Measurements from ENCODE around the gene THEM4.

Gene THEM4

DNA sequence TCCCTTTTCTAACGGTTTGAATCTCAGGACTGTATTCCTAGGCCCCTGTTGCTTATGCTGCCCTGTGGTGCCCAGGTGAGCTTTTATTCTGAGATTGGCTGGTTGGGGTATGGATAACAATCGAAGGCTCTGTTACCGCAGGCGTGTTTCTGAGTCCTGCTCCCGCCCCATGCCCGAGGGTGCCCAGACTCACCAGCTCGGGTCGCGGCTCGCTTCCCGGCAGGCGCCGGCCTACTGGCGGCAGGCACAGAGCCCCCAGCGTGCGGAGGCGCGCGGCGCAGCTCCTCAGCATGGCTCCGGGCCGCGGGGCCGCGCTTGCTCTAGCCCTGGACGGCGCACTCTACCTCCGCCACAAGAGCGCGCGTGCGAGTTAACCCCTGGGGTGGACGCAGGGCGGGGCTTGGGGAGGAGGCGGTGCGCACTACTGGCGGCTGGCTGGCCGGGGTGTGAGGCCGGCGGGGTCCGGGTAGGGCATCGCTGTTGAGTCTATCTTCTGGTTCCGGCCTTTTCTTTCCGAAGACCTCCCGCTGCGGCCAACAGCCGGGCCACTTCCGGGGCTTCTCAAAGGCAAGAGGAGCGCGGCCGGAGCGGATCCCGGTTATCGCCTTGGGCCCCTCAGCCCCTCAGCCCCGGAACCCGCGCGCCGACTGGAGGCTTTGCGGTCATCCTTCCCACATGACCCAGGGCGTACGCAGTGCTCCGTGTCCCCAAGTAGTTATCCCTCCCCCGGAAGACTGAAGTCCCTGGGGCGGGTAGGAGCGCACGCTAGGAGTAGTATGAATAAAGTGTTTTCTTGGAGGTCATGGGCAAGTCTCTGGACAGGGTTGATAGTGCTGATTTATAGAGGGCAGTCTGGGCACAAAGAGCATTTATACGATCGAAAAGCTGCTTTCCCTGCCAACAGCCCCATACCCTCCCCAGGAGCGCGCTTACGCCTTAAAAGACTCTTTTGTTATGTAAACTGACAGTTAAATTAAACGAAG, at the start of gene THEM4:
TSS of gene THEM4 (minus strand) at position 345 of the 983 bp plus-strand sequence. CDS start at position 292, 53 bp downstream.
- DNase-seq: peak; percentile 96 to 99

DNA sequence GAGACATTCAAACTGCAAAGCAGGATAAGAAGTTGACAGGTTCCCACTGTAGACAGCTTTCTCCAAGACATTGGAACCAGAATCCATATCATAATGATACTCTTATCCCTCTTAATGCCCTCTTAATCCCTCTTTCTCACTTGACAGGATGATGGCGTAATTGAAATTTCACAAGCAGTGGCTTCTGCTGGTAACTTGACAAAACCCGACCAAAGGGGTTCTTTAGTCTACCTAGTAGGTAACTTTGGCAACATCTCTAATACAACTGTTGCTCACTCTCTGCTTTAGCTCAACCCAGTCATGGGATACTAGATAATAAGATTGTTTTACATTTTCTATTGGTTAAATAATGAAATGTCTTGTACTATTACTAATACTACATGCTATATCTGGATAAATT, 49.6 kb upstream of the THEM4 start:
- DNase-seq: no peak

DNA sequence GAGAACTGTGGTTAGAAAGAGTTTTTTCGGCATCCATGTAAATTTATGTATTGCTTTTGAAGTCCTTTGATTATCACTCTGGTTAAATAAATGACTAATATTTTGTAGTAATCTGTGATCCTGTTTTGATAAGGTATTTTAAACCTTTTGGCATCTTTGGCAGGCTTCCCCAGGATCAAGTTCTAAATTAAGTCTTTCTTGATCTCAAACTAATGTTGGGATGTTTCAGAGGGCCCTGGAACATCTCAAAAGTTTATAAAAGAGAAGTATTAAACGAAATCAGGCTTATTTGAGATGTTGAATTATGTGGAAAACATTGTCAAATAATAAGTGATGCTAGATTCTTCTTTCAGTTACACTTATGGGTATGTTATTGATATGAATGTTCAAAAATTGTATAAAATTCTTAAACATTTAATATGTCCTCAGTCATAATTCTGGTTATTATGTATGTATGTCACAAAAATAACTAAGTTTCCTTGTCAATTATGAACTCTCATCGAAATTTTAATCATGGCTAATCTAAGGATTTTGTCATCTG, 47.7 kb upstream of the THEM4 start:
- no peak for DNase-seq

DNA sequence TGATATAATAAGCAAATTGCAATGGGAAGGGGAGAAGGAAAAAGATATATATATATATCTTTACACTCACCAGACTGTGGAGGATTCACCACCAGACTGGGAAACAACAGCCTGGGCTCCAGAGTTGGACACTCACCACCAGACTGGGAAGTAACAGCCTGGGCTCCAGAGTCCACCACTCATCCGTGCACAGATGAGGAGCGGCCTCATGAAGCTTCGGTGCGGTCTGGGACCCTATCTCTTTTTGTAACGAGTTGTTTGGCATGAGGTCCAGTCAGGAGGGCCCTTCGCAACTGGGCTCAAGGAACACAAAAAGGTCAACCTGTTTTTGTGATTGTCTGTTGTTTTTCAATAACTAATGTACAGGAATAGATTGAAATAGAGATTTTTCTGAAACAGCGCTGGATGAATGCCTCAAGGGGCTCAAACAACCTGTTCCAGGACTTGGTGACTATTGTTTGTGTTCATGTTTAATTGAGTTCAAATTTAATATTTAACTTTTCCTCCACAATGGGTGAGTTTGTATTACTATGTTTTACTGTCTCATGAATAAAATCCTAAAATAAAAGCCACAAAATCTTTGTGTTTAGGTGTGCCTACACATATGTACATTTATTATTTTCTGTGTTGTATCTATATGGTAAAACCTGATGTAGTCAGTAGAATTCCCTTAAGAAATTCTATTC, 44.2 kb upstream of the THEM4 start:
- no peak for DNase-seq

DNA sequence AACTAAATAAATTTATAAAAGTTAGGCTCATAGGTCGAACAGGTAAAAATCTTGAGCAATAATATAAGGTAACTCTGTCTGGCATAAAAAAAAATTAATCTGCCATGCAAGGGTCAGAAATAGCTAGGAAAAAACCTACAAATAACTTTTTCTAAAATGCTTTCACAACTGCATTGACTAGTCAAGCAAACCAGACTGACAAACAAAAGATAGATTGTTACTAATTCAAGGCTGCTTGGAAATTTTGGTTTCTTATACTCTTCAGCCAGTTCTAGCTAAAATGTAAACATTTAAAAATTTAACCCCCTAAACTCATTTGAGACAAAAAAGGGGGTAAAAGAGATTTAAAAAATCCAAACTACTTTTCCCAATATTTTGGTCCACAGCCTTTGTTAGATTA, 43.5 kb upstream of the THEM4 start:
- DNase-seq: no peak

DNA sequence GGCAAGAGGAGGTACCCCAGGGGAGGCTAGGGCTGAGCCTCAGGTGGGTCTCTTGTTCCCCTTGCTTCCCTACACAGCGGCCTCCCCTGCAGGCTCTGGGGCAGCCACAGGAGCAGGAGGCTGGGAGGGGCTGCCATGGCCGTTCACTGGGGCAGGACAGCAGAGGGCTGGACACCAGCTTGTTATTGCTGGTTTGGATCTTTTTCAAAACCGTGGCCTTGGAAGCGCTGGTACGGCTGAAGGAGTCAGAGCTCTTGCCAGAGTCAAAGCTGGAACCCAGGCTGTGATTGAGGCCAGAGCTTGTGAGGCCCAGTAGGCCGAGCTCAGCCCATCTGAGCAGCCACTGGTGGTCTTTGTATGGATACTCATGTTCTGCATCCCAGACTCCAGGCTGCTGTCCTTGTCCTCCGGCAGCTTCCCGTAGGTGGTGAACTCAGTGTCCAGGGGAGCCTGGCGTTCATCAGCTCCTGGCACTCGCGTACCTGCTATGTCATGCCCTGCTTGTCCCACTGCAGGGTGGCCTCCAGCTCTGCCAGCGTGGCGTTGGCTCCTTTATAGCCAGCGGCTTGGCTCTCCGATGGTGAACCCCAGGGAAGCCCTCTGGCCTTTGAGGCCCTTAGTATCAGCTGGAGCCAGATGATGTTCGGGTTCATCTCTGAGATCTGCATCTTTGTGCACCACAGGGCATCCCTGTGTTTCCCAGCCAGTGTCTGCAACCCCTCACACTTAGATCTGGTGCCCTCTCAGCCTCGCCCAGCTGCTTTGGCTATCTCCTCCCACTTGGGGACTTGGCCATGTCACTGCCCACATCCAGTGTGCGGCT, 40.3 kb upstream of the THEM4 start:
- DNase-seq: no peak

DNA sequence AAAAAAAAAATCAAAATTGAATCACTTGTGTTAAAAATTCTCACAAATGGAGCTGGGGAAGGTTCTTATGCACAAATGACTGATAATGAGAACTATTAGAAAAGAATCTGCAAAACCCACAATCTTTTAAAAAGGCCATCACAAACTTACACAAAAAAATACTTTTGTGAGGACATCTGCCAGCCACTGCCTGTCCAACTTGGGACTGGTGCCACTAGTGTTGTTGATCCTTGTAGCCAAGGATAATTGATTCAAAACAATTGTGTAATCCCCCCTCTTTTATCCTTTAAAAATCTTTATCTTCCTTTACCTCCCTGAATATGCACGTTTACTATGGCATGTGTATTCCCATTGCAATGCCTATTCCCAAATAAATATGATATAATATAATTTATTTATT, 39.2 kb upstream of the THEM4 start:
- DNase-seq: no peak

DNA sequence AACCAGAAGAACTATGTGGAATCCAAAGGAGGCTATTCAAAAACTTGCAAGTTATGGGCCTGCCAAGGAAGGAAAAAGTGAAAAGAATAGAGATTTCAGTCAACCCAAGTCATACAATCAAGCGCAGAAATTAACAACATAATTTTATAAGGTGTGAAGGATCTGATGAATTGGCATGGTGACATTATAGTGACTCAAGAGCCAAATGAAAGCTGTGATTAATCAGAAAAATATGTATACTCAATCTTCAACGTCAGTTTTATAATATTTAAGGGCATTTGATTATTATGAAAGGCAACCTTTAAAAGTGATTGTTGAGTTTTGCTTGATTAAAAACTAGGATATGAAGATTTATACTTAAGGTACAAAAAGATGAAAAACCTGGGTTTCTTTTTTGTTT, 37.8 kb upstream of the THEM4 start:
- no peak for DNase-seq

DNA sequence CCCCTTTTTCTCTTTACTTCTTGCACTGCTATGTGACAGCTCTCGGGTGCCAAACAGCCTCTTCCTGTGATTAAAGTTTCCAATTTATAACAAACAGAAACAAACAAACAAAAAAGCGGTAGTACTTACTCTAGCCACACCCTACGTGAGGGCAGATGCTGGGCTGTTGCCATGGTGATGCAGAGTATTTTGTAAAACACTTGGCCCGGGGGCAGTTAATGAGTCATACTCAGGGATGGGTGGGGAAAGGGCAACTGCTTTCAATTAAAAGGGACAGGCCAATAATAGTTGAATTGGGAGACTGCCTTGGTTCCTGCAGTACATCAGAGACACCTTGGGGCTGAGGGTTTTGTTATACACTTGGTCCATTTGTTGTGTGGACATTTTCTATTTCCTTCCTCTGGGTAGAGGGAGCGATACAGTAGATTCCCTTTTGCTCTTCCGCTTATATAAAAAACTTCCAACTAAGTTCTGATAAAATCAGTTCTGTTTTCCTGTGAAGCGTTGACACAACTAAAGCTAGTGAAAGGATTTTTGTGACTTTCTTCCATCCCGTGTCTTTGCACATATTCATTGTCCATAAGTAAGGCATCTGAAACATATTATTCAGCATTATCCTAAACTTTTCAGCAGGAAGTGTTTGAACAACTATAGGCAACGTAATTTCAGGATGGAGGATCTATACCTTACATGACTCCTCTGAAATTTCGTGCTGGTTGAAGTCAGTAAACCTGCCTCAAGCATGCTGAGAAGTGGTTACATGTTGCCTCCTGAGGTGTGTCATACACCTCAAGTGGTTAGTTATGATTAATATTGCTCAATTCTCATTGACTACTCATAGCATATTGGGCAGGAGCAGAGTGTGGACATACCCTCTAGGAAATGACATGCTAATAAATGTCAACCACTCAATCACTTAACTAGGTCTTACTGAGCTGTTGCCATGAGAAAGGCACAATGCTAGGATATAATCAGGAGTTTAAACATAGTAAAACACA, 36.7 kb upstream of the THEM4 start:
- DNase-seq: peak; percentile 81 to 88

DNA sequence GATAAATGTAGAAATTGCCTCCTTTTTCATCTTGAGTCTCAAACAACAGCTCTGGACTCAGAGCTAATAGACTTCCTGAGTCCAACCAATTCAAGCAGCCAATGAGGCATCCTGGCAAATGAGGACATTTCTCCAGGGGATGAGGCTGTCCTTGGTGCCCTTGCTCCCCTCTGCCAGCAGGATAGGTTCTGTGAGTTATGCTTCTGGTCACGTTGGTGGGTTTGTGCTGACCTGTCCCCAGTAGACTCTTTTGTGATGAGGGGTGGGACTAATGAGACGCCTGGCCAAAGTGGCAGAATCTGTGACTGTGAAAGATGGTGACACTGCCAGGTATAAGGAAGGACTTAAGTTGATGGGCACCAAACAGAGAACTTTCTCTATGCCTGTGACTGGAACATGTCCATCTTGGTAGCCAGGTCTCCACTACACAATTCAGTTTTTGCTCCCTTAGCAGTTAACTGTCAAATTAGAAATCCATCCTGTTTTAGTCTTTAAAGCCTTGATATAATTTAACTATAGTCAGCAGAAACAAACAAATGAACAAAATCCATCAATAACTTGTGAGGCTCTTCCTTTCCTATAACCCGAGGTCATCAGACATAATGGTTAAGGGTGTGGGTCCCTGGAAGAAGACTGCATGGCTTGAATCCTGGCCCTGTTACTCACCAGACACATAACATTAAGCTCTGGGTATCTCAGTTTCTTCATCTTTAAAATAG, 35.7 kb upstream of the THEM4 start:
- DNase-seq: peak; percentile 9 to 10

DNA sequence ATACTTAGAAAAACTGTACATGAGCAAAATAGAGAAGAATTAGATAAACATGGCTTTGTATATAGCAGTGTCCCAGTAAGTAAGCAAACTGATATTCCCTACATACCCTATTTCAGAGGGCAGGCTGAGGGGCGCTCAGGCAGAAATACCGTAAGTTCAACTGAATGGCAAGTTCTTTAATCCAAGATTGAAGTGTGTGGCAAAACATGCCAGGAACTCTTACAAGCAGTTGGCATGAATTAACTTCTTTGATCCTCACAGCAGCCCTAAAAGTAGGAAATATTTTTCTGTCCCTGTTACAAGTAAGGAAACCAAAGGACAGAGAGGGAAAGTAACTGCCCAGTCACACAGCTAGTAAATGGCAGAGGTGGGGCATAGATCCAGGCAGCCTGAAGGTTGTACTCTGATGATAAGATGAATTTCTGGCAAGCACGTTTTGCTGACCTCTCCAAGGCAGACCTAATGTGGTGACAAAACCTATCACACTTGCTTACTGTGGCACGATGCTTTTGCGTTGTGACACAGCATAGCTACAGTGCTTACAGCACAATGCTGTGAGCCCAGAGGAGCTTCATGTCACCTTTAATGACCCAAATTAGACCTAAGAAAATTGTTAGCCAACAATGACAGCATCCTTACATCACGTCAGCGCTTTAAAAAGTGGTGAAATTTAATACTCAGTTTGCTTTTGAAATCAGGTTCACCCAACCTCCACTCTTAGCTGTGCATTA, 35.0 kb upstream of the THEM4 start:
- no peak for DNase-seq

DNA sequence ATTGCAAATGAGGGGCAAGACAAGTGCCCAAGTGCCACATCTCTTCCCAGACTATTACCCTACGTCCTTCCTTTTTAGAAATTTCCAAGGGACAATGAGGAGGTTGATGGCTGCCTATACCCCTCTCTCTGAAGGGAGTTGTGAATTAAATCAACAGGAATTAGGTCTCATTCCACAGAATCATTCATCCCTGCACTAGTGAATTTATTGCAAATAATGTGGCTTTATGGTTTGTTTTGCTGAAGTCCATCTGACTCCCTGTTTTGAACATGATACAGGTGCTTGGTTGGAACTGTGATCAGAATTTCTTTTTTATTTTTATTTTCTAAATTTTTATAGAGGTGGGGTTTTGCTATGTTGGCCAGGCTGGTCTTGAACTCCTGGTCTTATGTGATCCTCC, 34.3 kb upstream of the THEM4 start:
- no peak for DNase-seq

DNA sequence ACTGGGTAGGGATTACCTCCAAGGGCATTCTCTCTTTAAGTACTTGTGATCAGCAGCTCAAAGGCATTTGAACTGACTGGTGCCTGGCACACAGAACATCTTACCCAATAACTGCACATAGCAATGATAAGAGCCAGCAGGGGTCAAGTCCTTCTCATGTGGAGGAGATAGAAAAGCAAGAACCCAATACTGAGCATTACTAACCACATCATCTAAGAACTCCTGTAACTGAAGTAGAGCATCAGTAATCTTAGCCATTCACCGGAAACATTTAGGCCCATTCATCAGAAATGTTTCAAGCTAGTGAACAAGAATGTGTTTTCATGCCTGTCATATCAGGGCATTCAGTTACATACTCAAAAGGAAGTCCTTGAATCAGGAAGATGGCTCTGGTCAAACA, 33.6 kb upstream of the THEM4 start:
- no peak for DNase-seq

DNA sequence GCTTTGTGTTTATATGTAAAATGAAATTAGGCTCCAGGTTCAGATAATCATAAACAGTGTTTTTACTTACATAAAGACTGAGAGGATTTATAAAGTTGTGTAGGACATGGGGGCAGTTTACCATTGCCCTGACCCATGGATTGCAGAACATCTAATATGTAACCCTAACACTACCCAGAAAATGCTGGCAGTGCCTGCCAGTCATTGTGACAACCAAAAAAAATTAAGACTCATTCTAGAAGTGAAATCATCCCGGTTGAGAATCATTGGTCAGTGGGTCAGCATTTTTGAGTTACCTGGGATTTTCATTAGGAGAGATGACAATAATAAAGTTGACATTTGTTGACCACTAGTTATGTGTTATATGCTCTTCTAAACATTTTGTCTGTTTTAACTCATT, 31.2 kb upstream of the THEM4 start:
- DNase-seq: no peak

DNA sequence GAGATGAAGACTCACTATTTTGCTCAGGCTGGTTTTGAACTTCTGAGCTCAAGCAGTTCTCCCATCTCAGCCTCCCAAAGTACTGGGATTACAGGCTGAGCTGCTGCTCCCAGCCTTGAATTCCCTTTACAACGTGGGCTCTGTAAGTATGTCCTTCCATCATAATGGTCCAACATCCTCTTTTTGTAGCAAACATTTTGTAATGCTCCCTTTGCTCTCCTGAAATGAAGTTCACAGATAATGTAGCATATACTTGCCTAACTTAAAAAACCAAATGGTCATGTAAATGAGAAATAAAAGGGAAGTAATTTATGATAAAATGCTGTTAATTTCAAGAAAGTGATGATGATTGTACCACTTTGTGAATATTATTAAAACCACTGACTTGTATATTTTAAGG, 30.5 kb upstream of the THEM4 start:
- no peak for DNase-seq

DNA sequence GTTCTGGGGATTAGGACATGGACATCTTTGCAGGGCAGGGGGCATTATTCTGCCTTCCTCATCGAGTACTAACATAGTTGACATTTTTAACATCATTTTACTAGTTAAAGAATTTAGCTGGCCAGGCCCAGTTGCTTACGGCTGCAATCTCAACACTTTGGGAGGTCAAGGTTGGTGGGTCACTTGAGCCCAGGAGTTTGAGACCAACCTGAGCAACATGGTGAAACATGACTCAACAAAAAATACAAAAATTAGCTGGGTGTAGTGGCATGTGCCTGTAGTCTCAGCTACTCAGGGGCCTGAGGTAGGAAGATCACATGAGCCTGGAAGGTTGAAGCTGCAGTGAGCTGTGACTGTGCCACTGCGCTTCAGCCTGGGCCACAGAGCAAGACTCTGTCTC, 29.8 kb upstream of the THEM4 start:
- DNase-seq: no peak

DNA sequence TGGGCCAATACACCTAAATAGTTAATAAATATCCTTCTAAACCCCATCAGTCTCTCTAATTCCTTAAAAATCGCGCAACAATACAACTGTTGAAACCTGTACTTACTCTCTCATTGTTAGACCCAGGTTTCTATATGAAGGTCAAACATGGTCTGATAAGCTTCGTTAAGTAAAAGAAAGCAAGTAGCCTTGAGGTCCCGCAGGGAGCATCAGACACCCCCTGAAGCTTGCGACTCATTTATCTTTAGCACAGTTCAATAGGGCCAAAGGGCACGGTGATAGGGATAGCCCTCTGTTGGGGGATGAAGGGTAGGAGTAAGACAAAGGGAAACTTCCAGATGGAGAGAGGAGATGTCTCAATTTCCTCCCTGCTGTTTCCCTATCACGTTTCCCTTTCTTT, 27.3 kb upstream of the THEM4 start:
- no peak for DNase-seq

DNA sequence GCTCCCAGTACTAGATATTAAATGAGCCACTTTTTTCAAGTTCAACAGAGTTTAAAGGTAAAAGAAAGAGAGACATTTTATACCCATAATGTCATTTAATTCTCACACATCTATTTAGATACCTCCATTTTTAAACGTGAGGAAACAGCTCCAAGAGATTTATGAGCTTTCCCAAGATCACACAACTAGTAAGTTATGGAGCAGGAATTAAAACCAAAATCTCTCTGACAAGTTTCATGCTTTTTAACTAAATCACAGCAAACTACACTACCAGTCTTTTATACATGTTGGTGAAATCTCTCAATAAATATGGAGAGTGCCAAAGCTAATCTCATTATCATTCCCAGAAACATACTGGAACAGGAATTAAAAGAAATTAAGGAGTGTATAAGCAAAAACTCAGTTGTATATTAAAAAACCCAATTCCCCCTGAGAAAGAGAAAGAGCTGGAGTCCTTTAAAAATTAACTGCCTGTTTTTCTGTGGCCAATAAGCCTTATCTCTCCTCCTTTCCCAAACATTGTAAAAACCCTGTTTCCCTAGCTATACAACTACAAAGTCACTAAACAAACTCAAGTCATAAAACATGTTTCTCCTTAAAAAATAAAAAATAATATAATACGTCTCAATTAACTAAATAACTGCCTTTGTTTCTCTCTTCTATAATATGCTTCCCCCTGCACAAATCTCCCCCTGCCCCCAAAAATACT, 26.7 kb upstream of the THEM4 start:
- DNase-seq: no peak

DNA sequence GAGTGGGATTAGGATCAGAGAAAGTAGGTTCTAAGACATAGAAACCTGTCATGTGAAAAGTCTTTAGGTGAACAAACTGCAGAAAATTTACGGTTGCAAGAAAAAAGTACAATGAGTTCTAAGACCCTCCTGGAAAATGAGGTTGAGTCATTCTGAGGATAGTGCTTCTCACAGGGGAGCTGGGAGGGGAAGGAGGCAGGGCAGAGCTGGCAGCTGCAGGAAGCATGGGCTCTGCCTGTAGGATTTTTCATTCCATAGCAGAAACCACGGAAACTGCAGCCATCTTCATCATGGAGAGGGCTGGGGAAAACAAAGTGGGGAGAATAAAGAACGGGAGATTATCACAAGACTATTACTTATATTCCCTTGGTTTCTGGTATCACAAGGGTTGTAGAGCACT, 25.8 kb upstream of the THEM4 start:
- DNase-seq: no peak

DNA sequence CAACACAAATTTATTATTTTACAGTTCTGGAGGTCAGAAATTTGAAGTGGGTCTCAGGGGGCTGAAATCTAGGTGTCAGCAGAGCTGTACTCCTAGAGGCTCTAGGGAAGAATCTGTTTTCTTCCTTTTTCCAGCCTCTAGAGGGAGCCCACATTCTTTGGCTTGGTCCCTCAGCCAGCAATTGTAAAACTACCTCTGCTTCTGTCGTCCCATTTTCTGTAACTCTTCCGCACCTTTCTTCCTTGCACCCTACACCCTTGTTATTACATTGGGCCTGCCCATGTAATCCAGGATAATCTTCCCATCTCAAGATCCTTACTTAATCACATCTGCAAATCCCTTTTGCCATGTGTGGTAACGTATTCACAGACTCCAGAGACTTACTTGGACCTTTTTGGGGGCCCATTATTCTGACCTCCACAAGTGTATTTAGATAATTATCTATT, 24.8 kb upstream of the THEM4 start:
- peak; percentile 70 to 79 for DNase-seq

Data from SHP77 (cell line).